SU-DHL-6 (cell line): Measurements from ENCODE around the gene TSPAN1.
"Not testable (repeated sequence)": the region's sequence is repeated elsewhere in the genome, so short reads cannot be mapped to it uniquely, and the experiment has no call there.

ENCODE experiments used
- CTCF ChIP-seq: fragments of 200-600 bp; sonication (generic); IDR thresholded peaks from one replicate; pipeline ENCODE4 v1.5.1; 2017; ENCODE audit warnings: antibody characterized with exemption, mild to moderate bottlenecking, low read length, moderate library complexity; ENCODE audit not compliant: insufficient read depth, poor library complexity, severe bottlenecking
- EZH2phosphoT487 ChIP-seq: fragments of 200-600 bp; sonication (generic), shearing (Covaris generic); conservative IDR thresholded peaks from 2 replicates; pipeline ENCODE4 v1.6.1; 2018; ENCODE audit warnings: mild to moderate bottlenecking, antibody characterized with exemption, low read length, moderate library complexity, mixed read lengths

GRCh38 chr1:46223055-46223454 is 48.2 kb downstream of the TSPAN1 start:
- TF ChIP-seq CTCF, EZH2phosphoT487: not testable (repeated sequence)
